K562 (cell line): ENCODE measurements around the gene LENEP. TPM values are rescaled to one million over a fixed set of nuclear protein-coding genes. Genes with fewer than 3 reads are reported as not detected.

ENCODE experiments used
- DIDO1 ChIP-seq: fragments of 450-650 bp; IDR thresholded peaks from 2 replicates; pipeline ENCODE4 v1.6.1; 2016; ENCODE audit warnings: low read depth, missing biosample characterization, missing genetic modification characterization
- ETS1 ChIP-seq: conservative IDR thresholded peaks from 2 replicates; pipeline ENCODE4 v1.6.1; 2011; ENCODE audit warnings: low read depth, mild to moderate bottlenecking, low read length; ENCODE audit not compliant: control insufficient read depth
- NFYB ChIP-seq: IDR thresholded peaks from 2 replicates; pipeline ENCODE4 v1.6.1; 2011; ENCODE audit warnings: mild to moderate bottlenecking, moderate library complexity; ENCODE audit not compliant: insufficient read length; ENCODE audit errors: extremely low read depth
- NR4A1 ChIP-seq, 2 experiments: fragments of 250-450 bp in 1 of 2; fragments of 450-650 bp in 1 of 2; sonication (Bioruptor Pico) in 1 of 2; IDR thresholded peaks; 2 replicates each; pipeline versions ENCODE4 v1.4.0 to v1.6.1; 2016 to 2020; ENCODE audit warnings: mild to moderate bottlenecking in 2 of 2, missing compliant biosample characterization in 1 of 2, missing genetic modification characterization in 1 of 2, moderate library complexity in 1 of 2
- TCF7 ChIP-seq: sonication (generic); IDR thresholded peaks from 2 replicates; pipeline ENCODE4 v1.6.1; 2016; ENCODE audit warnings: antibody characterized with exemption, borderline replicate concordance
- ZMIZ1 ChIP-seq, 2 experiments: fragments of 150-350 bp in 1 of 2; IDR thresholded peaks; 2 replicates each; pipeline ENCODE4 v1.6.1; 2012 to 2016; ENCODE audit warnings: low read depth in 2 of 2, low read length in 2 of 2, mild to moderate bottlenecking in 1 of 2, moderate library complexity in 1 of 2
- ZNF140 ChIP-seq: fragments of 250-450 bp; sonication (Bioruptor Pico); IDR thresholded peaks from 2 replicates; pipeline ENCODE4 v1.8.0; 2021; ENCODE audit warnings: moderate library complexity, mild to moderate bottlenecking, inconsistent platforms
- ZNF212 ChIP-seq: fragments of 450-650 bp; formaldehyde crosslinking; IDR thresholded peaks from 2 replicates; pipeline ENCODE4 v1.4.0; 2020; ENCODE audit warnings: mild to moderate bottlenecking
- ZNF586 ChIP-seq: fragments of 450-650 bp; formaldehyde crosslinking; conservative IDR thresholded peaks from 2 replicates; pipeline ENCODE4 v1.4.0; 2020; ENCODE audit warnings: mild to moderate bottlenecking, moderate library complexity
- ZNF695 ChIP-seq: fragments of 450-650 bp; formaldehyde crosslinking; IDR thresholded peaks from 2 replicates; pipeline ENCODE4 v1.4.0; 2020; ENCODE audit warnings: mild to moderate bottlenecking, moderate library complexity
- ZNF780A ChIP-seq: fragments of 250-450 bp; sonication (Bioruptor Pico); IDR thresholded peaks from 2 replicates; pipeline ENCODE4 v1.5.0; 2021; ENCODE audit warnings: mild to moderate bottlenecking
- polyA plus RNA-seq, 8 experiments: library from polyadenylated mRNA; depleted of rRNA in 4 of 8; stranded (reverse) in 5 of 8; unstranded in 3 of 8; fragments of >200 nt; fragmentation: Nextera tagmentation in 2 of 8; fragmentation: Illumina TruSeq in 1 of 8; extraction: Ambion mirVana in 2 of 8; extraction: Trizol in 1 of 8; gene quantifications; 2 replicates each; pipeline versions ENCODE4 v1.2.1 to v1.2.3, GENCODE V29; 2011 to 2014; ENCODE audit warnings: inconsistent platforms in 1 of 8, missing spikeins in 1 of 8
- total RNA-seq, 7 experiments: library from RNA; depleted of rRNA in 6 of 7; stranded (reverse); fragments of >200 nt in 6 of 7; fragmentation: Illumina TruSeq in 2 of 7; extraction: Trizol in 2 of 7; gene quantifications; 2 replicates each; pipeline versions ENCODE4 v1.2.1 to v1.2.3, GENCODE V29; 2011 to 2021; ENCODE audit warnings: low replicate concordance in 1 of 7
- TF ChIP-seq, protein P1 (sequence below): sonication (generic); formaldehyde crosslinking; IDR thresholded peaks from 2 replicates; pipeline ENCODE4 v1.8.0; 2022; ENCODE audit warnings: mild to moderate bottlenecking, missing genetic modification reagents
- TF ChIP-seq, protein P2 (sequence below): sonication (generic); IDR thresholded peaks from 2 replicates; pipeline ENCODE4 v1.6.1; 2016
- TF ChIP-seq, protein P3 (sequence below): fragments of 200-400 bp; formaldehyde crosslinking; IDR thresholded peaks from 2 replicates; pipeline ENCODE4 v1.6.1; 2017; ENCODE audit warnings: mild to moderate bottlenecking, low read depth, low read length, moderate library complexity
- TF ChIP-seq, protein P4 (sequence below): fragments of 450-650 bp; conservative IDR thresholded peaks from 2 replicates; pipeline ENCODE4 v1.6.1; 2016; ENCODE audit warnings: missing genetic modification characterization, low read depth, mild to moderate bottlenecking, control low read depth, missing compliant biosample characterization
- TF ChIP-seq, protein P5 (sequence below): fragments of 250-450 bp; sonication (Bioruptor Pico); IDR thresholded peaks from 2 replicates; pipeline ENCODE4 v1.8.0; 2022; ENCODE audit warnings: moderate library complexity, mild to moderate bottlenecking, inconsistent platforms

LENEP gene
- total and polyA plus RNA-seq, 9 of the 15 experiments (the other 6 are each of a cell fraction or from before 2014, with no cell fraction given), result 0.23 to 0.87 (median 0.67) TPM; not detected in 5

GRCh38 chr1:154963643-154964042, 29.7 kb upstream of the LENEP start (continued):
- TF ChIP-seq, protein P1, sequence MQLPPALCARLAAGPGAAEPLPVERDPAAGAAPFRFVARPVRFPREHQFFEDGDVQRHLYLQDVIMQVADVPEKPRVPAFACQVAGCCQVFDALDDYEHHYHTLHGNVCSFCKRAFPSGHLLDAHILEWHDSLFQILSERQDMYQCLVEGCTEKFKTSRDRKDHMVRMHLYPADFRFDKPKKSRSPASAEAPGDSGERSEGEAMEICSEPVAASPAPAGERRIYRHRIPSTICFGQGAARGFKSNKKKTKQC (CRISPR knock-in tag), result no peak
- TF ChIP-seq ETS1, result no peak
- TF ChIP-seq, protein P2, sequence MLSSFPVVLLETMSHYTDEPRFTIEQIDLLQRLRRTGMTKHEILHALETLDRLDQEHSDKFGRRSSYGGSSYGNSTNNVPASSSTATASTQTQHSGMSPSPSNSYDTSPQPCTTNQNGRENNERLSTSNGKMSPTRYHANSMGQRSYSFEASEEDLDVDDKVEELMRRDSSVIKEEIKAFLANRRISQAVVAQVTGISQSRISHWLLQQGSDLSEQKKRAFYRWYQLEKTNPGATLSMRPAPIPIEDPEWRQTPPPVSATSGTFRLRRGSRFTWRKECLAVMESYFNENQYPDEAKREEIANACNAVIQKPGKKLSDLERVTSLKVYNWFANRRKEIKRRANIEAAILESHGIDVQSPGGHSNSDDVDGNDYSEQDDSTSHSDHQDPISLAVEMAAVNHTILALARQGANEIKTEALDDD, result no peak
- TF ChIP-seq NR4A1 (CRISPR knock-in tag; IDR thresholded peaks at IDR 0.05), result no peak
- no peak for TF ChIP-seq NR4A1 (tag; IDR thresholded peaks at IDR 0.05)
- no peak for TF ChIP-seq DIDO1
- TF ChIP-seq NFYB, result no peak
- no peak for TF ChIP-seq ZNF140
- no peak for TF ChIP-seq ZNF780A (CRISPR knock-in tag)
- TF ChIP-seq ZNF212, result no peak
- TF ChIP-seq, protein P3, sequence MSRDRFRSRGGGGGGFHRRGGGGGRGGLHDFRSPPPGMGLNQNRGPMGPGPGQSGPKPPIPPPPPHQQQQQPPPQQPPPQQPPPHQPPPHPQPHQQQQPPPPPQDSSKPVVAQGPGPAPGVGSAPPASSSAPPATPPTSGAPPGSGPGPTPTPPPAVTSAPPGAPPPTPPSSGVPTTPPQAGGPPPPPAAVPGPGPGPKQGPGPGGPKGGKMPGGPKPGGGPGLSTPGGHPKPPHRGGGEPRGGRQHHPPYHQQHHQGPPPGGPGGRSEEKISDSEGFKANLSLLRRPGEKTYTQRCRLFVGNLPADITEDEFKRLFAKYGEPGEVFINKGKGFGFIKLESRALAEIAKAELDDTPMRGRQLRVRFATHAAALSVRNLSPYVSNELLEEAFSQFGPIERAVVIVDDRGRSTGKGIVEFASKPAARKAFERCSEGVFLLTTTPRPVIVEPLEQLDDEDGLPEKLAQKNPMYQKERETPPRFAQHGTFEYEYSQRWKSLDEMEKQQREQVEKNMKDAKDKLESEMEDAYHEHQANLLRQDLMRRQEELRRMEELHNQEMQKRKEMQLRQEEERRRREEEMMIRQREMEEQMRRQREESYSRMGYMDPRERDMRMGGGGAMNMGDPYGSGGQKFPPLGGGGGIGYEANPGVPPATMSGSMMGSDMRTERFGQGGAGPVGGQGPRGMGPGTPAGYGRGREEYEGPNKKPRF, result no peak
- TF ChIP-seq, protein P4, sequence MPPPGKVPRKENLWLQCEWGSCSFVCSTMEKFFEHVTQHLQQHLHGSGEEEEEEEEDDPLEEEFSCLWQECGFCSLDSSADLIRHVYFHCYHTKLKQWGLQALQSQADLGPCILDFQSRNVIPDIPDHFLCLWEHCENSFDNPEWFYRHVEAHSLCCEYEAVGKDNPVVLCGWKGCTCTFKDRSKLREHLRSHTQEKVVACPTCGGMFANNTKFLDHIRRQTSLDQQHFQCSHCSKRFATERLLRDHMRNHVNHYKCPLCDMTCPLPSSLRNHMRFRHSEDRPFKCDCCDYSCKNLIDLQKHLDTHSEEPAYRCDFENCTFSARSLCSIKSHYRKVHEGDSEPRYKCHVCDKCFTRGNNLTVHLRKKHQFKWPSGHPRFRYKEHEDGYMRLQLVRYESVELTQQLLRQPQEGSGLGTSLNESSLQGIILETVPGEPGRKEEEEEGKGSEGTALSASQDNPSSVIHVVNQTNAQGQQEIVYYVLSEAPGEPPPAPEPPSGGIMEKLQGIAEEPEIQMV (tag), result no peak
- no peak for TF ChIP-seq ZNF695 (CRISPR knock-in tag)
- no peak for TF ChIP-seq TCF7
- no peak for TF ChIP-seq ZNF586
- TF ChIP-seq, protein P5, sequence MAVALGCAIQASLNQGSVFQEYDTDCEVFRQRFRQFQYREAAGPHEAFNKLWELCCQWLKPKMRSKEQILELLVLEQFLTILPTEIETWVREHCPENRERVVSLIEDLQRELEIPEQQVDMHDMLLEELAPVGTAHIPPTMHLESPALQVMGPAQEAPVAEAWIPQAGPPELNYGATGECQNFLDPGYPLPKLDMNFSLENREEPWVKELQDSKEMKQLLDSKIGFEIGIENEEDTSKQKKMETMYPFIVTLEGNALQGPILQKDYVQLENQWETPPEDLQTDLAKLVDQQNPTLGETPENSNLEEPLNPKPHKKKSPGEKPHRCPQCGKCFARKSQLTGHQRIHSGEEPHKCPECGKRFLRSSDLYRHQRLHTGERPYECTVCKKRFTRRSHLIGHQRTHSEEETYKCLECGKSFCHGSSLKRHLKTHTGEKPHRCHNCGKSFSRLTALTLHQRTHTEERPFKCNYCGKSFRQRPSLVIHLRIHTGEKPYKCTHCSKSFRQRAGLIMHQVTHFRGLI (CRISPR knock-in tag), result no peak
- no peak for TF ChIP-seq ZMIZ1 (IDR thresholded peaks at IDR 0.05; ENCODE audit: low read depth in 2 of 2, low read length in 2 of 2)
